SIG-M5 treated with dmso at 0.1 percent for 504 hours (cell line): ENCODE data around the gene ASB1.

Source experiments
- DNase-seq: peaks from one replicate; lab custom pipeline; 2025; ENCODE audit not compliant: unreplicated experiment; lab: John Stamatoyannopoulos, UW

Gene ASB1

DNA sequence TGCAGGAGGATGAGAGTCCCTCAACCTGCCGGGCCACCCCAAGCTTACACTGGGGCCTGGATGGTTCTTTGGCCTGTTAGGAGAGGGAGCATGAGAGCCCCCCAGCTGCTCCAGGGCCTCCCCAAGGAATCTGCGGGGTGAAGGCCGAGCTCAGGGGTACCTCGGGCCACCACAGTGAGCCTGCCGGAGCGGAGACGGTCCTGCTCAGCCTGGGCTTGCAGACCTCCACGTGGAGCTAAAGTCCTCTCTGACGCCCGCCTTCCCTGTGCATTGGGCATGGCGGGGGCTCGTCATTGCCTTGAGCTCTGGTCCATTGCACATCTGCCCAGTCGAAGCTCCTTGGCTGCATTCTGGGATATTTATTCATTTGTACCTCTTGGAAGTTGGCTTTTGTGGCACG lies 62.7 kb downstream of the ASB1 start:
- DNase-seq = no peak

GRCh38 chr2:238489896-238490295 lies 63.2 kb downstream of the ASB1 start:
- no peak for DNase-seq

DNA sequence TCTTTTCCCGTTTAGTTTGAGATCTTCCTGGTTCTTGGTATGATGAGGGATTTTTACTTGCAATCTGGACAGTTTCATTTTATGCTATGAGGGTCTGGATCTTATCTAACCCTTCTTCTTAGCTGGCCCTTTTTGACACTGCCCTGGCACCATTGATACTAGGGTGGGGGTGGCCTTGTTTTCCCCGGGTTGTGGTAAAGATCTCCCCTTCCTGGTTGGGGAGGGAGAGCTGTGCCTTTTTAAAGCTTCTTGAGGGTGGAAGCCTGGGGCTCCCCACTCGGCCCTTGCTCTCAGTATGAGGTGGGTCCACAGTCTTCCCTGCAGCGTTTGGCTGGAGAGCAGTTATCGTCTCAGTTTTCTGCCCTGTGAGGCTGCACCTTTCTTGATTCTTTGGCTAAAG lies 66.1 kb downstream of the ASB1 start:
- no peak for DNase-seq

DNA sequence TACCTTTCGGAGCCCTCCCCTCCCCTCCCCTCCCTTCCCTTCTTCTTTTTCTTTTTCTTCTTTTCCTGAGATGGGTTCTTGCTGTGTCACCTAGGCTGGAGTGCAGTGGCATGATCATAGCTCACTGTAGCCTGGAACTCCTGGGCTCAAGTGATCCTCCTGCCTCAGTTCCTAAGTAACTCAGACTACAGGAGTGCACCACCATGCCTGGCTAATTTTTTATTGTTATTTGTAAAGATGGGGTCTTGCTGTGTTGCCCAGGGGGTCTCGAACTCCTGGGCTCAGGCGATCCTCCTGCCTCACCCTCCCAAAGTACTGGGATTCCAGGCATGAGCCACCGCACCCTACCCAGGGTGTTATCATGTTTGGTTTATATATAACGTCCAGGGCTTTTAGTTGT lies 66.7 kb downstream of the ASB1 start:
- no peak for DNase-seq

GRCh38 chr2:238493880-238494572 lies 67.3 kb downstream of the ASB1 start:
- no peak for DNase-seq

- DNase-seq = no peak
These were observed 67.8 kb downstream of the ASB1 start for GRCh38 chr2:238494573-238494961.

DNA sequence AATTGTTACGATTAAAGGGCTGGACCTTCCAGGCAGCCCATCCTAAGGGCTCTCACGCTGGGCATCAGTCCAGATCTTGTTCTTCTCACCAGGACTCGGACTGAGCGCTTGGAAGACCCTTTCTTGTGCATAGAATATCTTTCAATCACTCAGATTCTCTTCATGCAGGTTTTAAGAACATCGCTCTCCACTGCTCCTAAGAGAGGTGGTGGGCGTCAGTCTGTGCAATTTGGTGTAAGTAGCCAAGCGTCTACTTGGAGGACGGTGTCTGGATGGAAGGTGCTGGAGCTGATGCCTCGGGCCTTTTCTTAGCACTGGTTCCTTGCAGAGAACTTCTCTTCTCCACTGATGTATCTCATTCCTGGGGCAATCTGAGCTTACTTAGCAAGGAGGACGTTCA lies 68.7 kb downstream of the ASB1 start:
- no peak for DNase-seq

- no peak for DNase-seq
These were observed 70.3 kb downstream of the ASB1 start for GRCh38 chr2:238496756-238497609.

DNA sequence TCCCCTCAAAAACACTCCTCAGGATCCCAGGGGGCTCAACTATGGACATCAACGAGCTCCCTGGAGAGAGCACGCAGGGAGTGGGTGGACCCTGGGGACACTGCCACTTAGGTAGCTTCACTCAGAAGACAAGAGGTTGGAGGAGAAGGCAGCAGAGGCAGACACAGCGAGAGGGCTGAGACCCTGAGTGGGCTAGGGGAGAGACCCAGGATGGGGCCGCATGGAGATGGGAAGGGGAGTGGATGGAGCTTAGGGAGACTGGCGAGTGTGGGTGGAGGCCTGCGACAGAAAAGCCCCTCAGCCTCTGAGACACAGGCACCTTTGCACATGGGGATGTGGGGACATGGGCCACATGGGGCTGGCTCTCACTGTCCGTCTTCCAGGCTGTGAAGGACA lies 70.9 kb downstream of the ASB1 start:
- DNase-seq = no peak

- no peak for DNase-seq
These were observed 71.5 kb downstream of the ASB1 start for GRCh38 chr2:238498188-238498587.

- no peak for DNase-seq
These were observed 72.1 kb downstream of the ASB1 start for GRCh38 chr2:238498691-238499295.

DNA sequence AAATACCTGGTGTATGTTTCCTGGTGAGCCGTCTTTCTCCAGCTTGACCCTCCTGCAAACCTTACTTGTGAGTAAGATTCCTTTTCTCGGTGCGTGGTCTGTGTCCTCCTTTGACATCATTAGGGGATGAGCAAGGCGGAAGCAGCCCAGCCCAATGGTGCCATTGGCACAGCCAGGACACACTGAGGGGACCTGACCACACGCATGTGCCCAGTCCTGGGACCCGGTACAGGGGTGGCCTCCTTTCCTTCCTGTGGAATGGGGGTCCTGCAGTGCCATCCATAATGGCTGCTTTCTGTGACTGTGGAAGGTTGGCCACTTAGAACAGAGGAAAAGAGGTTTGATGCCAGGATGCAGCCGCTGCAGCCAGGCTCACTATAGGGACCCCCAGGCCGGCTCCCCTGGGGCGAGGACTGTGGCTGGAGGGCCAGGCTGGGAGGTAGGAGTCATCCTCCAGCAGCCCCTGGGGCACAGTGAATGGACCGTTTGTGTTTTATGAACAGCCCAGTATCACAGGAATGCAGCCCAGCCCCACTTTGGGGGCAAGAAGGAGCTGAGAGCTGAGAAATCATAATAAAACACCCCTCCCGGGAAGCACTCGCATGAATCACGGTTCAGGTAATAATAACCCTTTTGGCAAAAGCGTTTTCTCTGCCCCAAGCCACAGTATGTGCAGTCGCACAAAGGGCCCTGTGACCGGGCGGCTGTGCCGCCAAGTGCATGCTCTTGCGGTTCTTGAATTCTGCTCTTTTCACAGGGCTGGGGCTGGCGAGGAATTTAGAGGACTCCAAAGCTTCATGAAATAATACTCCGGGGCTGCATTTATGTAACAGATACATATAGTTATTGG lies 73.2 kb downstream of the ASB1 start:
- no peak for DNase-seq

- no peak for DNase-seq
These were observed 74.6 kb downstream of the ASB1 start for GRCh38 chr2:238501311-238501710.
